Muscle layer of duodenum (tissue), 2 donors: ENCODE measurements around the gene CACNB3.

ENCODE experiments used
- H3K27ac ChIP-seq: one replicate; pipeline ENCODE4 v1.7.0; 2013; ENCODE audit warnings: mild to moderate bottlenecking, low read length
- H3K27me3 ChIP-seq: one replicate; pipeline ENCODE4 v1.7.0; 2013; ENCODE audit warnings: low read depth, mild to moderate bottlenecking, control low read depth, low read length
- H3K36me3 ChIP-seq, 2 donors: one replicate each; pipeline ENCODE4 v1.7.0; 2013; ENCODE audit warnings: low read length in 2 of 2, control low read depth in 1 of 2, mild to moderate bottlenecking in 1 of 2; ENCODE audit not compliant: insufficient read depth in 2 of 2, control insufficient read depth in 1 of 2
- H3K4me1 ChIP-seq, 2 donors: one replicate each; pipeline ENCODE4 v1.7.0; 2013; ENCODE audit warnings: low read length in 2 of 2, mild to moderate bottlenecking in 2 of 2, control low read depth in 1 of 2, moderate library complexity in 1 of 2; ENCODE audit not compliant: insufficient read depth in 2 of 2, control insufficient read depth in 1 of 2
- H3K4me3 ChIP-seq, 2 donors: one replicate each; pipeline ENCODE4 v1.7.0; 2013; ENCODE audit warnings: low read length in 2 of 2, low read depth in 1 of 2, mild to moderate bottlenecking in 1 of 2
- H3K9me3 ChIP-seq, 2 donors: one replicate each; pipeline ENCODE4 v1.7.0; 2013; ENCODE audit warnings: low read length in 2 of 2, control low read depth in 1 of 2, mild to moderate bottlenecking in 1 of 2; ENCODE audit not compliant: control insufficient read depth in 1 of 2
- donor health status: healthy.

The CACNB3 gene

GRCh38 chr12:48817873-48818830 lies at the start of gene CACNB3:
CACNB3 (plus strand) TSS chr12:48818496; CDS start chr12:48818930, 434 bp downstream.
- Histone ChIP-seq H3K4me1 (peaks cover 10 to 21% of the 10 kb centered on the region in 2 donors), H3K9me3 (no peaks in the 10 kb centered on the region), H3K27ac (no peak within 1 kb of the TSS), H3K27me3 (no peaks in the 10 kb centered on the region), H3K4me3 (peak within 1 kb of the TSS; percentile 60 to 76), H3K36me3 (no peaks in the 10 kb centered on the region)

GRCh38 chr12:48768736-48769135 lies 49.6 kb upstream of the CACNB3 start:
- H3K27ac ChIP-seq = no peak overlapping the region
- peaks cover 28 to 66% of the 10 kb centered on the region in 2 donors for H3K36me3 ChIP-seq
- H3K4me1 ChIP-seq = peaks cover 0 to 6% of the 10 kb centered on the region in 2 donors
- no peak overlapping the region for H3K4me3 ChIP-seq
- H3K9me3 ChIP-seq = no peaks in the 10 kb centered on the region
- no peaks in the 10 kb centered on the region for H3K27me3 ChIP-seq

DNA sequence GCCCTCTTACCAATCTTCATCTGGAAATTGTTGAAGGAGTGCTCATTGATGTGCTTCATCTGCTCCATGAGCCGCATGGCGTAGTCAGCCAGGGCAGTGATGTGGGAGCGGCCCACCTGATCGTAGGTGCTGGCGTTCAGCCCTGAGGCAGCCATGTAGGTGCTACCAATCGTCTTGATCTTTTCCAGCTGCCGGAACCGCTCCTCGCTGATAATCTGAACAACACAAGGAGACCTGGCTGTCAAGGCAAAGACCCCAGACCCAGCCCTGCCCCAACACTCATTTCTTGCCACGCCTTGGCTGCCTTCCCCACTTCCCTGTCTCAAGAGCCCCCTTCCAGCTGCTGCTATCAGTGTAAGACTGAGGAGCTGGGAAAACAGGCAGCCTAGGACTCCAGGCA lies 47.5 kb upstream of the CACNB3 start:
- Histone ChIP-seq H3K27me3 (no peaks in the 10 kb centered on the region), H3K9me3 (no peaks in the 10 kb centered on the region)

DNA sequence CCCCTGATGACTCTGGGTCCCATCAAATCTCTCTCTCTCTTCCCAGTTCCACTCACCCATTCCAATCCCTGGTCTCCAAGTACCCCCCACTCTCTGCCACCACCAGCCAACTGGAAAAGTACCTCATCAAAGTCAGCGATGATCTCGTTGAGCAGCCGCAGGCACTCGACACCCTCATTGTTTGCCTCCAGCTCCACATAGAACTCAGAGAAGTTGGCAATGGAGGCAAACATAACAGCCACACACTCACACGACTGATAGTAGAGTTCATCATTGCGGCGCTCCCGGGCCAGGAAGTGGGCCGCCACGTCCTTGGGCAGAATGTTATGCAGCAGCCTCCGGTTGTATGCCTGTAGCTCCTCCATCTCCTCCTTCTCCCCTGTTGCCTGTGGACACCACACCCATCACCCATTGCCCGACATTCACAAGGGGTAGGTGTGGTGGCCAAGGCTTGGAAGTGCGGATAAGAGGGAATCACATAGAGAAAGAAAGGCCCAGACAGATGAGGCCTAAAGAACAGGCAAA lies 46.6 kb upstream of the CACNB3 start:
- H3K27ac ChIP-seq = no peak overlapping the region
- peaks cover 43 to 90% of the 10 kb centered on the region in 2 donors for H3K36me3 ChIP-seq
- peaks cover 0 to 6% of the 10 kb centered on the region in 2 donors for H3K4me1 ChIP-seq
- H3K27me3 ChIP-seq = no peaks in the 10 kb centered on the region
- no peaks in the 10 kb centered on the region for H3K9me3 ChIP-seq
- H3K4me3 ChIP-seq = no peak overlapping the region

More for the DNA sequence above, 47.5 kb upstream of the CACNB3 start:
- Histone ChIP-seq H3K36me3 (peaks cover 43 to 86% of the 10 kb centered on the region in 2 donors), H3K27ac (no peak overlapping the region), H3K4me1 (peaks cover 0 to 6% of the 10 kb centered on the region in 2 donors), H3K4me3 (no peak overlapping the region)

DNA sequence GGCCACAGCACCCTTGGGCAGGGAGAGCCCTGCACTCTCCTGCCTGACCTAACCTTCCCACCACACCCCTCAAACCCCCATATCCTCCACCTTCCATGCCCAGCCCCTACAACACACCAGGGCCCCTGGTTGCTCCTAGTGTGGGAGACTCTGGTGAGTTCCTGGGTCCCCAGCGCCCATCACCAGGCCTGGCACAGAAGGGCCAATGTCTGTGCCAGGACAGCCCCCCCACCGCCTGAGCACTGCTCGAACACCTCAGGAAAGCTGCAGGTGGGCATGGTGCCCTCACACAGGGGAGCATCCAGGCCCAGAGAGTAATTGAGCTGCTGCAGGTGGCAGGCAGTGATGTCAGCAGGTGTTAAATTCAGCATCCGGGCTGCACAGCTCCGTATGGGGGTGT lies 44.6 kb upstream of the CACNB3 start:
- no peak overlapping the region for H3K27ac ChIP-seq
- peaks cover 44 to 70% of the 10 kb centered on the region in 2 donors for H3K36me3 ChIP-seq
- no peaks in the 10 kb centered on the region for H3K27me3 ChIP-seq
- H3K4me1 ChIP-seq = no peaks in the 10 kb centered on the region
- no peaks in the 10 kb centered on the region for H3K9me3 ChIP-seq
- no peak overlapping the region for H3K4me3 ChIP-seq

DNA sequence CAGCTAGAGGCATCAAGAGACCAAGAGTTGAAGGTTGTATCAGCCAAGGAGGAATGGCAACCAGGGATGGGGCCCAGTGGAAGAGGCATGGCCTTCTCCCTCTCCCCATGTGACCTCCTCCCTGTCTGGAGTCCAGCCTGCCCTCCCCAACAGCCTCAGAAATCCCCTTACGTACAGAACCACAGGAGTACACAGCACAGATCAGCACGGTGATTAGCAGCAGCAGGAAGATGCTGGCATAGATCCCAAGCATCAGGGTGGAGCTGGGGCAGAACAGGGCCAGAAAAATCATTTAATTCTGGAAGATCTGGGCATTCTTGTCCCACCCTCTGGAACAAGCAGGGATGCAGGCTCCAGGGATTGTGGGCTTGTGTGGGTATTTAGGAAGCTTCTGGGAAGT lies 43.8 kb upstream of the CACNB3 start:
- Histone ChIP-seq H3K27ac (no peak overlapping the region), H3K9me3 (no peaks in the 10 kb centered on the region), H3K4me1 (no peaks in the 10 kb centered on the region), H3K27me3 (no peaks in the 10 kb centered on the region), H3K36me3 (peaks cover 42 to 62% of the 10 kb centered on the region in 2 donors), H3K4me3 (no peak overlapping the region)

DNA sequence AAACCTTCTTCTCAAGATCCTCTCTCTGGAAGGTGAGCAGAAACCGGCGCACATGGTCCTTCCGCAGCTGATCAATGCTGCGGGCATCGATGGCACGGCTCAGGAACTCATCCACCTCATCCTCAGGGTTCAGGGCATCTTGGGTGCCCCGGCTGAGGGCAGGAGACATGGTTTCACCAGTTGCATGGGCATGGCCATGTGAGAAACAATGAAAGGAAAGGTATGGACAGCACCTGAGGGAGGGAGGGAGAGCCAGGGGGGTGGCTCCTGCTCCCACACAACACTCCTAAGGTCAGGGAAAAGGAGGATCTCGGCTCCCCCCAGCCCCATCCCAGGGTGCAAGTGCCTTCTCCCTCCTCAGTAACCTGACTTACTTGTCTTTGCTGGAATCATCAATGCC lies 43.0 kb upstream of the CACNB3 start:
- H3K36me3 ChIP-seq = peaks cover 41 to 58% of the 10 kb centered on the region in 2 donors
- H3K4me1 ChIP-seq = peaks cover 6 to 8% of the 10 kb centered on the region in 2 donors
- H3K9me3 ChIP-seq = no peaks in the 10 kb centered on the region
- H3K27me3 ChIP-seq = no peaks in the 10 kb centered on the region
- no peak overlapping the region for H3K4me3 ChIP-seq
- H3K27ac ChIP-seq = no peak overlapping the region

- H3K36me3 ChIP-seq = peaks cover 35 to 51% of the 10 kb centered on the region in 2 donors
- H3K27me3 ChIP-seq = no peaks in the 10 kb centered on the region
- H3K27ac ChIP-seq = no peak overlapping the region
- H3K4me1 ChIP-seq = peaks cover 7 to 12% of the 10 kb centered on the region in 2 donors
- no peak overlapping the region for H3K4me3 ChIP-seq
- no peaks in the 10 kb centered on the region for H3K9me3 ChIP-seq
Measured at GRCh38 chr12:48775991-48776649, 42.2 kb upstream of the CACNB3 start.

GRCh38 chr12:48776956-48777355 lies 41.3 kb upstream of the CACNB3 start:
- Histone ChIP-seq H3K27ac (no peak overlapping the region), H3K4me3 (no peak overlapping the region), H3K36me3 (peaks cover 27 to 42% of the 10 kb centered on the region in 2 donors), H3K4me1 (peaks cover 7 to 17% of the 10 kb centered on the region in 2 donors), H3K27me3 (no peaks in the 10 kb centered on the region), H3K9me3 (no peaks in the 10 kb centered on the region)

DNA sequence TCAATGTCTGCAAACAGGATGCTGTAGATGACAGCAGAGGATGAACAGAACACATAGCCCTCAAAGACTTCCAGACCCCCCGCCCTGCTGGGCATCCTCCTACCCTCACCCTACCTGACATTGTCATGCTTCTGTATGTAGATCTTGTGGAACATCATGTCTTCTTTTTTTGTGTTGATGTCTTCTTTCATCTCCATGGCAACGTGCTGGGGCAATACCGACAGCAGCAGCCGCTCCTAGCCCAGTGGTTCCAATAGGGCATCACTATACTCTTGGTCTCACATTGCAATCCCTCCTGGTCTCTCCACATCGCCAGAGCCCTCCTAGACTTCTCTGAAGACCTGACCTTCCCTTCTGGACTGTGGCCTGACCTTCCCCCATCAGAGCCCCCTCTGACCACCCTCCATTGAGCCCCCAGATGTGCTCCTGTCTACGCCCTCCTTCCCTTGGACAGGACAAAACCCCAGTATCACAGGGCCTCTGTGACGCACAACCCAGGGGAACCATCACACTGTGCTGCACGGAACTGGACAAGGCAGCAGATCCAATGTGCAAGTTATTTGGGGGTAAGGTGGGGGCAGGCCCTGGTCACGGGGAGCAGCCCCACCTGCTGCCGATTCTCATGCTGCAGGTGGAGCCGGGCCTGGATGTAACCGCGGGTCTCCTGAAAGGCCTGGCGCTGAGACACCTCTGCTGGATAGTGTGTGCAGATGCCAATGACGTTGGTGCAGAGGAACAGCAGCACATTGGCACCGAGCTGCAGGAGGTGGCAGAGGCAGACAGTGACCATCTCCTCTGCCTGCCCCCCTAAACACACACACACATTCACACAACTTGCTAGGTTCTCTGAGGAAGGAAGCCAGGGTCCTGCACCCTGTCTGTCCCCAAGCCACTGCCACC lies 40.5 kb upstream of the CACNB3 start:
- no peaks in the 10 kb centered on the region for H3K9me3 ChIP-seq
- no peak overlapping the region for H3K4me3 ChIP-seq
- no peaks in the 10 kb centered on the region for H3K27me3 ChIP-seq
- H3K27ac ChIP-seq = no peak overlapping the region
- peaks cover 20 to 39% of the 10 kb centered on the region in 2 donors for H3K36me3 ChIP-seq
- peaks cover 7 to 22% of the 10 kb centered on the region in 2 donors for H3K4me1 ChIP-seq
